ENCODE results near the gene AHI1.

Gene AHI1

GRCh38 chr6:135233686-135234491 is 263.7 kb downstream of the AHI1 start:
- DNase-seq (ENCODE audit: low read depth, low spot score): no peak

Data from astrocyte of the hippocampus (primary cell).